ENCODE results near the gene TNFRSF1A. TPM values are rescaled to one million over a fixed set of nuclear protein-coding genes. Genes with fewer than 3 reads are reported as not detected.

TNFRSF1A gene
- polyA plus RNA-seq, 2 of the 4 experiments (the other 2 are of a cell fraction): 416 to 460 TPM

- Histone ChIP-seq H3K4me2 (no peak overlapping the region), H3K4me3 (no peak overlapping the region), H3K9me3 (no peaks in the 10 kb centered on the region), H3K27ac (no peak overlapping the region), H3K4me1 (no peaks in the 10 kb centered on the region)
- DNase-seq (ENCODE audit: low read depth in 1 of 2, low spot score in 1 of 2) (no peak), FAIRE-seq (peak; percentile 43), ATAC-seq (no peak)
- WGBS (ENCODE audit: missing lambda C conversion rate): 64% methylated on average over 6 of the region's 6 CpGs
- CTCF ChIA-PET: interaction anchor here (0.6 to 5.4 kb wide), 5 partner anchors 17 to 160 kb away, joined by 3 to 29 read pairs (median 6); no protein-coding TSS in a partner anchor
- 0 out of 2 replicates have a peak, but pooled peaks have one; percentile 10 for TF ChIP-seq POLR2AphosphoS2 (conservative IDR thresholded peaks at IDR 0.05; ENCODE audit: low read length)
- TF ChIP-seq, protein P1, sequence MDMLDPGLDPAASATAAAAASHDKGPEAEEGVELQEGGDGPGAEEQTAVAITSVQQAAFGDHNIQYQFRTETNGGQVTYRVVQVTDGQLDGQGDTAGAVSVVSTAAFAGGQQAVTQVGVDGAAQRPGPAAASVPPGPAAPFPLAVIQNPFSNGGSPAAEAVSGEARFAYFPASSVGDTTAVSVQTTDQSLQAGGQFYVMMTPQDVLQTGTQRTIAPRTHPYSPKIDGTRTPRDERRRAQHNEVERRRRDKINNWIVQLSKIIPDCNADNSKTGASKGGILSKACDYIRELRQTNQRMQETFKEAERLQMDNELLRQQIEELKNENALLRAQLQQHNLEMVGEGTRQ (IDR thresholded peaks at IDR 0.05): no peak
- POLR2A ChIA-PET: no interaction called here
Measured at GRCh38 chr12:6306151-6306550, 35.7 kb downstream of the TNFRSF1A start.

GRCh38 chr12:6303071-6303470 is 38.8 kb downstream of the TNFRSF1A start:
- no peak for DNase-seq (ENCODE audit: low read depth in 1 of 2, low spot score in 1 of 2)
- 78% methylated on average over 5 of the region's 5 CpGs for WGBS (ENCODE audit: missing lambda C conversion rate)
- Histone ChIP-seq H3K9me3 (no peaks in the 10 kb centered on the region), H3K4me2 (no peak overlapping the region), H3K4me1 (no peaks in the 10 kb centered on the region), H3K27ac (no peak overlapping the region), H3K4me3 (no peak overlapping the region)
- TF ChIP-seq ZFP36 (IDR thresholded peaks at IDR 0.05; ENCODE audit: borderline replicate concordance, partially characterized antibody): no peak
- TF ChIP-seq HOXB13 (CRISPR knock-in tag; IDR thresholded peaks at IDR 0.05; ENCODE audit: low read depth): no peak
- TF ChIP-seq RAD21 (conservative IDR thresholded peaks at IDR 0.05 in 1 of 2, IDR thresholded peaks at IDR 0.05 in 1 of 2): no peak
- TF ChIP-seq CBX8 (IDR thresholded peaks at IDR 0.05): no peak
- TF ChIP-seq JUNB (IDR thresholded peaks at IDR 0.05): no peak
- TF ChIP-seq NPAS2 (CRISPR knock-in tag; IDR thresholded peaks at IDR 0.05; ENCODE audit: borderline replicate concordance): no peak
- TF ChIP-seq REST (IDR thresholded peaks at IDR 0.05): no peak
- no peak for TF ChIP-seq HMGXB4 (CRISPR knock-in tag; IDR thresholded peaks at IDR 0.05; ENCODE audit: borderline replicate concordance)
- no peak for TF ChIP-seq RARB (CRISPR knock-in tag; IDR thresholded peaks at IDR 0.05)
- ChIA-PET POLR2A (interaction anchor here (1.3 kb wide), 1 partner anchor 168 kb away, joined by 4 read pairs; the partner anchor contains the start of gene VAMP1), CTCF (interaction anchor here (0.7 to 1.5 kb wide), 3 partner anchors 20 to 162 kb away, joined by 3 to 5 read pairs (median 5); no protein-coding TSS in a partner anchor)
- no peak for ATAC-seq
- FAIRE-seq: no peak

GRCh38 chr12:6302621-6303020 is 39.3 kb downstream of the TNFRSF1A start:
- POLR2A ChIA-PET: interaction anchor here (1.3 kb wide), 1 partner anchor 168 kb away, joined by 4 read pairs; the partner anchor contains the start of gene VAMP1
- CTCF ChIA-PET: interaction anchor here (0.6 to 1.5 kb wide), 4 partner anchors 21 to 163 kb away, joined by 3 to 5 read pairs (median 4); no protein-coding TSS in a partner anchor

More at GRCh38 chr12:6302621-6303020, 39.3 kb downstream of the TNFRSF1A start:
- Histone ChIP-seq H3K4me2 (no peak overlapping the region), H3K4me3 (no peak overlapping the region), H3K9me3 (no peaks in the 10 kb centered on the region), H3K4me1 (no peaks in the 10 kb centered on the region), H3K27ac (no peak overlapping the region)
- no peak for ATAC-seq
- TF ChIP-seq, protein P1 (IDR thresholded peaks at IDR 0.05): no peak
- TF ChIP-seq MAFK (IDR thresholded peaks at IDR 0.05; ENCODE audit: partially characterized antibody): no peak
- TF ChIP-seq JUNB (IDR thresholded peaks at IDR 0.05): no peak
- TF ChIP-seq CHD4 (IDR thresholded peaks at IDR 0.05; ENCODE audit: borderline replicate concordance): no peak
- no peak for TF ChIP-seq RAD21 (conservative IDR thresholded peaks at IDR 0.05 in 1 of 2, IDR thresholded peaks at IDR 0.05 in 1 of 2)
- no peak for TF ChIP-seq POLR2A (IDR thresholded peaks at IDR 0.05; ENCODE audit: low read length)
- TF ChIP-seq HOXA7 (CRISPR knock-in tag; IDR thresholded peaks at IDR 0.05): no peak
- TF ChIP-seq FOSB (CRISPR knock-in tag; IDR thresholded peaks at IDR 0.05): no peak
- TF ChIP-seq EHMT2 (IDR thresholded peaks at IDR 0.05; ENCODE audit: low read depth): no peak
- no peak for TF ChIP-seq HDAC2 (IDR thresholded peaks at IDR 0.05)
- TF ChIP-seq, protein P2, sequence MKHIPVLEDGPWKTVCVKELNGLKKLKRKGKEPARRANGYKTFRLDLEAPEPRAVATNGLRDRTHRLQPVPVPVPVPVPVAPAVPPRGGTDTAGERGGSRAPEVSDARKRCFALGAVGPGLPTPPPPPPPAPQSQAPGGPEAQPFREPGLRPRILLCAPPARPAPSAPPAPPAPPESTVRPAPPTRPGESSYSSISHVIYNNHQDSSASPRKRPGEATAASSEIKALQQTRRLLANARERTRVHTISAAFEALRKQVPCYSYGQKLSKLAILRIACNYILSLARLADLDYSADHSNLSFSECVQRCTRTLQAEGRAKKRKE (CRISPR knock-in tag; IDR thresholded peaks at IDR 0.05; ENCODE audit: low read depth): no peak
- no peak for TF ChIP-seq GATA3 (IDR thresholded peaks at IDR 0.05; ENCODE audit: borderline replicate concordance)
- TF ChIP-seq KDM1A (IDR thresholded peaks at IDR 0.05; ENCODE audit: low read depth): no peak
- TF ChIP-seq RFX5 (IDR thresholded peaks at IDR 0.05): no peak
- FAIRE-seq: no peak
- 79% methylated on average over 3 of the region's 3 CpGs for WGBS (ENCODE audit: missing lambda C conversion rate)
- no peak for DNase-seq (ENCODE audit: low read depth in 1 of 2, low spot score in 1 of 2)
